Activated naive CD8-positive, alpha-beta T cell treated with anti-CD3 and anti-CD28 coated beads for 36 hours (primary cell): Measurements from ENCODE around the gene ADAMTS13. TPM values are rescaled to one million over a fixed set of nuclear protein-coding genes. Genes with fewer than 3 reads are reported as not detected.

ENCODE experiments used
- DNase-seq: peaks from one replicate; pipeline ENCODE4 v3.0.0; 2021
- H3K27ac Mint-ChIP-seq: one replicate; pipeline ENCODE4 v1.8.0; 2022; ENCODE audit warnings: mild to moderate bottlenecking, moderate library complexity, mixed read lengths
- H3K27me3 Mint-ChIP-seq: one replicate; pipeline ENCODE4 v1.8.0; 2022; ENCODE audit warnings: mild to moderate bottlenecking, mixed read lengths
- H3K36me3 Mint-ChIP-seq: one replicate; pipeline ENCODE4 v1.8.0; 2021; ENCODE audit warnings: mild to moderate bottlenecking, mixed read lengths
- H3K4me1 Mint-ChIP-seq: one replicate; pipeline ENCODE4 v1.8.0; 2021; ENCODE audit warnings: mixed read lengths
- H3K4me3 Mint-ChIP-seq: one replicate; pipeline ENCODE4 v1.8.0; 2022; ENCODE audit warnings: mild to moderate bottlenecking, moderate library complexity, mixed read lengths
- H3K9me3 Mint-ChIP-seq: one replicate; pipeline ENCODE4 v1.8.0; 2022; ENCODE audit warnings: mixed read lengths
- total RNA-seq, 2 experiments: library from RNA; stranded (reverse); gene quantifications; one replicate each; pipeline ENCODE4 v1.2.3, GENCODE V29; 2021

The ADAMTS13 gene
- total RNA-seq, 2 experiments from 2014 or later, result 1.0 to 1.5 TPM

DNA sequence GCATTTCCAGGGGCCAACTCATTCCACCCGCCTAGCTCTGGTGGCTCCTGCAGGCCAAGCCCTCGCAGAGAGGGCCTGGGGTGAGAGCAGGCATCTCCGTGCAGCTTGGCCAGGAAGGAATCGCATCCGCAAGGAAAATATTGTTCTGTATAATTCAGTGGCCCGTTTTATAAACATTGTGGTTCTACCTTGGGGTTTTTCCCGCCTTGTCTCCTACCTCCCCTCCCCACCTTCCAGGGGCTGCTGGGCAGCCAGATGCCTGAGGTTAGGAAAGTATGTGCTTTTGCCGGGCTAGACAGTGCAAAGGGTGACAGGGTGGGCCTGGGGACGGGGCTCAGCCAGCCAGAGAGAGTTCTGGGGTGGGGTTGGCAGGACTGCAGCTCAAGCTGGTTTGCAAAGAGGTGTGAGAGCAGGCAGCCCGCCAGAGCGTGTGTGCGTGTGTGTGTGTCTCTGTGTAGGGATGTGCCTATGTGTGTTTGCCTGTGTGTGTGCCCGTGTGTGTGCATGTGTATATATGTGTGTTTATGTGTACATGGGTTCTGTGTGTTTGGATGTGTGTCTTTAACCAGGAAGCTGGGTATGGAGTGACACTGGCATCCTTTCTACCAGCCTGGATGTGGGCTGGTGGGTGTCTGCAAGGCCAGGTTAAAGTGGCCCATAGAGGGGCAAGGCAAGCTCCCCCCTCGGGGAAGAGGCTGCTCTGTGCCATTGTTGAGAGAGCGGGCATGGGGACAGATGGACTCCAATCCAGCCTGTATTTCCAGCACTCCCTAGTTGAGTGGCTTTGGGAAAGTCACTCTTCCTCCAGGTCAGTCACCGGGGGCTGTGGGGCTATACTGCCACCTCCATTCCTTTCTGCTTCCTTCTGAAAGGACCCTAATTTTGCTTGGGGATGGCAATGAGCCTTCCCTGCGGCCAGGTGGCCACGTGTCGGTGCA, 67.4 kb downstream of the ADAMTS13 start:
- Mint-ChIP-seq H3K27ac (no peak overlapping the region), H3K9me3 (no peaks in the 10 kb centered on the region), H3K36me3 (no peaks in the 10 kb centered on the region), H3K4me1 (peaks cover 6% of the 10 kb centered on the region), H3K27me3 (no peaks in the 10 kb centered on the region), H3K4me3 (no peak overlapping the region)
- DNase-seq, result no peak

- no peak overlapping the region for H3K4me3 Mint-ChIP-seq
- H3K9me3 Mint-ChIP-seq, result no peaks in the 10 kb centered on the region
- no peaks in the 10 kb centered on the region for H3K27me3 Mint-ChIP-seq
- no peak for DNase-seq
- H3K27ac Mint-ChIP-seq, result no peak overlapping the region
- peaks cover 6% of the 10 kb centered on the region for H3K4me1 Mint-ChIP-seq
- H3K36me3 Mint-ChIP-seq, result no peaks in the 10 kb centered on the region
Measured at GRCh38 chr9:133490201-133490681, 68.1 kb downstream of the ADAMTS13 start.

GRCh38 chr9:133490865-133491655, 68.9 kb downstream of the ADAMTS13 start:
- H3K27ac Mint-ChIP-seq, result no peak overlapping the region
- H3K36me3 Mint-ChIP-seq, result no peaks in the 10 kb centered on the region
- no peaks in the 10 kb centered on the region for H3K9me3 Mint-ChIP-seq
- H3K27me3 Mint-ChIP-seq, result no peaks in the 10 kb centered on the region
- H3K4me3 Mint-ChIP-seq, result no peak overlapping the region
- DNase-seq, result no peak
- H3K4me1 Mint-ChIP-seq, result peaks cover 5% of the 10 kb centered on the region

GRCh38 chr9:133491656-133491925, 69.4 kb downstream of the ADAMTS13 start:
- no peak overlapping the region for H3K27ac Mint-ChIP-seq
- no peaks in the 10 kb centered on the region for H3K9me3 Mint-ChIP-seq
- no peak for DNase-seq
- no peak overlapping the region for H3K4me3 Mint-ChIP-seq
- H3K36me3 Mint-ChIP-seq, result no peaks in the 10 kb centered on the region
- peaks cover under 1% of the 10 kb centered on the region for H3K4me1 Mint-ChIP-seq
- H3K27me3 Mint-ChIP-seq, result no peaks in the 10 kb centered on the region

DNA sequence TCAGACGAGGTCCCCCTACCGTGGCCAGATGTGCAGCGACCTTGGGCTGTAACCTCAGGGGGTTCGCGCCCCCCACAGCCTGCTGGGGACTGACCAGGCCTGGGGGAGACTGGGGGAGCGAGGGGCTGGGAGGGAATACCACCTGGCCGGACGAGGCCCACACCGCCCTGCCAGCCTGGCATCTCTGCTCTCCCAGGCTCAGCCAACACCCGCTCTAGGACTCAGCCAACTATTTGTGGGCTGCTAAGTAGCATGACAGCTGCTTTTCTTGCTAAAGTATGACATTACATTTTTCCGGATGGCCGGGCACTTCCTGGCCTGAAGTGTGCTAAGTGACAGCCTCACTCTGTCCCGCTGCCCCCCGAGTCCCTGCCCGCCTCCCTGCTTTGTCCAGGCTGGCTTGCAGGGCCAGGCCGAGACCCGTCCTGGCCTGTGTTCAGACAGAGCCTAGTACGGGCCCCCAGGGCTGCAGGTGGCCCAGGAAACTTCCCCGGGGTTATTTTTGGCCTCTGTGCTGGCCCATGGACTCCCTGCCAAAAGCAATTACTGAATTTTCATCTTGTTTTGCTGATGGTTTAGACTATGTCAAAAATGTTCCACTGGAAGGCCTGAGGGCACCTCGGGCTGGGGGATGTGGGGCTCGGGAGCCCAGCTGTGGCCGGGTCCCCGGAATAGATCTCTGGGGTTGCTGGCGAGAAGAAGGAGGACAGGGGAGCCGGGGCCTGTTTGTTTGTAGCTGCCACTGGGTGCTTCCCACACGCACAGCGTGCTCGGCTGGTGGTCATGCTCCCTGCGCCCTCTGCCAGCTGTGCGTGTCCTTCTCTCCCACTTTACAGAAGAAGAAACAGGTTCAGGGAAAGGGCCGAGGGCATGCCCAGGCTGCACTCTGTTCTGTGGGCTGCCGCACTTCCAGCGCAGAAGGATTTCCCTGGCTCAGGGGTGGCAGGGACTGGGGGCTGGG, 70.2 kb downstream of the ADAMTS13 start:
- Mint-ChIP-seq H3K4me1 (no peaks in the 10 kb centered on the region), H3K27me3 (no peaks in the 10 kb centered on the region), H3K9me3 (no peaks in the 10 kb centered on the region), H3K4me3 (no peak overlapping the region), H3K27ac (no peak overlapping the region), H3K36me3 (no peaks in the 10 kb centered on the region)
- DNase-seq, result no peak

DNA sequence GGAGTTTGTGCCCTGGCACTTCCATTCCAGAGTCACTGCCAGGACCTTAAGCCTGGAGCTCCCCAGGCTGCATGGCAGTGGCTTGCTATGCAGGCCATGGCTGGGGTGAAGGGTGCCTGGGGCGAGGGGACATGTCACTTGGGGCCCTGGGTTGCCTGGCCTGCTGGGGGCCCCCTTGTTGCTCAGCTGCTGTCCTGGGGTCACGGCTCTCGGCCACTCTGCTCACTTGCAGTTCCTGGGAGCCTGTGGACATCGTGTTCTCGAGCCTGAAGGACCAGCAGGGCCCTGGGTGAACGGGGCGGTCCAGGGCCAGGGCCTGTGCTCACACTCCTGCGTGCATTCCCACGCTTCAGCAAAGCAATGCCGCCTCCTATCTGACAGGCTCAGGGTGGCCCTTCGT, 71.3 kb downstream of the ADAMTS13 start:
- DNase-seq, result no peak
- Mint-ChIP-seq H3K27me3 (no peaks in the 10 kb centered on the region), H3K27ac (no peak overlapping the region), H3K4me3 (no peak overlapping the region), H3K9me3 (no peaks in the 10 kb centered on the region), H3K36me3 (no peaks in the 10 kb centered on the region), H3K4me1 (no peaks in the 10 kb centered on the region)

GRCh38 chr9:133493845-133494540, 71.8 kb downstream of the ADAMTS13 start:
- no peaks in the 10 kb centered on the region for H3K36me3 Mint-ChIP-seq
- H3K9me3 Mint-ChIP-seq, result no peaks in the 10 kb centered on the region
- H3K4me3 Mint-ChIP-seq, result no peak overlapping the region
- no peak overlapping the region for H3K27ac Mint-ChIP-seq
- H3K4me1 Mint-ChIP-seq, result no peaks in the 10 kb centered on the region
- no peak for DNase-seq
- H3K27me3 Mint-ChIP-seq, result no peaks in the 10 kb centered on the region

DNA sequence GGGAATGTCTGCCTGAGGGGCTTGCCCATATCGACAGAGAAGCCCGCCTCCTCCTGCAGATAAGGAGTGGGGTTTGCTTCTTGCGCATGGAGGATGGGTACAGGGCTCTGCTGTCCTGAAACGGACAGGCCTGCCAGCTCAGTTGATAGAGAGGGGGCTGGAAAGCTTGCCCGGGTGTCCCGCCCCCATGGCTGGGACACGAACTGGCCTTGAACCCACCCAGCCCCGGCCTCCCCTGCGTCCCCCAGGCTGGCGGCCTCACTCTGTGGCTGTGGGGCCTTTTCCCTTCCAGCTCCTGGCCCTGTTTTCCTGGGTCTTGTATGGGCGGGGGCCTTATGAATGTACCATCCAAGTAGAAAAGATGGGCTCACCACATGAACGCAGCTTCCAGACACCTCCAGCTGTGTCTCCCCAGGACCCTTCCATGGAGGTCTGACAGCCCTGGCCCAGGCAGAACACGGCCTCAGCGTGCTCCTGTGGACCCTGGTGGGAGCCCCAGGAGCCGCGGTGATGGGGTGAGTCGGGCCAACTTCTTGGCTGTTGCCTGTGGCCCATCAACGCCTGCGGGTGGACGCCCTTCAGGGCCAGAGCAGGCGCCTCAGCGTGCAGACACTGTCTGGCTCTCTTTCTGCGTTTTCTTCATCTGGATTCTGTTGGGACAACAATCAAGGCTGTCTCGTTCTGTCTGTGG, 72.6 kb downstream of the ADAMTS13 start:
- Mint-ChIP-seq H3K36me3 (no peaks in the 10 kb centered on the region), H3K4me3 (no peak overlapping the region), H3K27me3 (no peaks in the 10 kb centered on the region), H3K9me3 (no peaks in the 10 kb centered on the region), H3K4me1 (no peaks in the 10 kb centered on the region), H3K27ac (no peak overlapping the region)
- DNase-seq, result no peak

DNA sequence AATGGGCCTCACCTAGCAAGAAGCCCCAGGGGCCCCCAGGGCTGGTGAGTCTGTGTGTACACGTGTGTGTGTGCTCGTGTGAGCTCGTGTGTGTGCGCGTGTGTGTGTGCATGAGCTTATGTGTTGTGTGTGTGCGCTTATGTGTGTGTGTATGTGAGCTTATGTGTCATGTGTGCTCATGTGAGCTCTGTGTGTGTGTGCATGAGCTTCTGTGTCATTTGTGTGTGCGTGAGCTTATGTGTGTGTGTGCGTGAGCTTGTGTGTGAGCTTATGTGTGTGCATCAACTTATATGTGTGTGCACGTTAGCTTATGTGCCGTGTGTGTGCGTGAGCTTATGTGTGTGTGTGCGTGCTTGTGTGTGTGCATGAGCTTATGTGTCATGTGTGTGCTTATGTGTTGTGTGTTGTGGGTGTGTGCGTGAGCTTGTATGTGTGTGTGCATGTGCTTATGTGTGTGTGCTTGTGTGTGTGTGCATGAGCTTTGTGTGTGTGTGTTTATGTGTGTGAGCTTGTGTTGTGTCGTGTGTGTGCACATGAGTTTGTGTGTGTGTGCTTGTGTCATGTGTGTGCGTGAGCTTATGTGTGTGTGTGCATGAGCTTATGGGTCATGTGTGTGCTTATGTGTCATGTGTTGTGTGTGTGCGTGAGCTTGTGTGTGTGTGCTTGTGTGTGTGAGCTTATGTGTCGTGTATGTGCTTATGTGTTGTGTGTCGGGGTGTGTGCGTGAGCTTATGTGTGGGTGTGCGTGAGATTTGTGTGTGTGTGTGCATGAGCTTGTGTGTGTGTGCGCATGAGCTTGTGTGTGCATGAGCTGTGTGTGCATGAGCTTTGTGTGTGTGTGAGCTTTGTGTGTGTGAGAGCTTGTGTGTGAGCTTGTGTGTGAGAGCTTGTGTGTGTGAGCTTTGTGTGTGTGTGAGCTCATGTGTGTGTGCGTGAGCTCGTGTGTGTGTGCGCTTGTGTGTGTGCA, 73.4 kb downstream of the ADAMTS13 start:
- Mint-ChIP-seq H3K9me3 (no peaks in the 10 kb centered on the region), H3K4me1 (no peaks in the 10 kb centered on the region), H3K27ac (no peak overlapping the region), H3K27me3 (no peaks in the 10 kb centered on the region), H3K36me3 (no peaks in the 10 kb centered on the region), H3K4me3 (no peak overlapping the region)
- no peak for DNase-seq

DNA sequence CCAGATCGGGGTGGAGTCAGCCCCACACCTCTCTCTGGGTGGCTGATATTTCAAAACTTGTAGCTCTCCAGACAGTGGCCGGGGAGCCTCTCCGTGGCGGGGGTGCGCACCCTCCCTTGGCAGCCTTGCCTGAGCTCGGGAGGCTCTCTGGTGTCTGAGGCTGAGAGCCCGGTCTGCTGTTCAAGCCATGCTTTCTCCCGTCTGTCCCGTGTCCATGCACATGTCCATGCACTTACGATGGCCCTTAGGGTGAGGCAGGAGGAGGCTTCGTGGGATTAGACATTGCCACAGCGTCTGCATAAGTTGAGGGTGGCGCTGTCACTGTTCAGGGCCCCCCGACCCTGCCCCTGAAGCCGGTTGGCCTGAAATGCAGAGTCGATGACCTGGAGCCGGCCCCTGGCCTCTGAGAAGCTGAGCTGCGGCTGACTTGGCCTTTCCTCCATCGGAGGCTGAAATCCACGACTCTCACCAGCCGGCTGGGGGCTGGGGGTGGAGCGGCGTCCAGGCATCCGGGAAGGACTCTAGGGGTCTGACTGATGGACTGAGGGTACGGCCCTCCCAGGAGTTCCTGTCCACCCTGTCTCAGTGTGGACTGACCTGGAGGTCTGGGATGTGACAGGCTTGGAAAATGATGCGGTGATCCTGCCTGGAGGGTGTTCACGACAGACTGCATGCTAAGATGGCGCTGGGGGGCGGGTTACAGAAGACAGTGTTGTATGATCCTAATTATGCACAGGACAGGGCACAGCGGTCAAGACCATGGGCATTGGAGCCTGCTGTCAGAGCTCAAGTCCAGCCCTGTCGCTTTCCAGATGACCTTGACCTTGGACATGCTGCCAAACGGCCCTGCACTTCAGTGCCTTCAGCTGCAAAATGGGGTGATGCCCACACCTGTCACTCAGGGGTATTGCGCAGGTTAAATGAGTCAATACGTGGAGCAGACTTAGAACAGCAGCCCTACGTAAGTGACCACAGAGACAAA, 75.0 kb downstream of the ADAMTS13 start:
- Mint-ChIP-seq H3K27me3 (no peaks in the 10 kb centered on the region), H3K27ac (no peak overlapping the region), H3K36me3 (no peaks in the 10 kb centered on the region), H3K9me3 (peaks cover 12% of the 10 kb centered on the region), H3K4me1 (no peaks in the 10 kb centered on the region), H3K4me3 (no peak overlapping the region)
- DNase-seq, result no peak

- Mint-ChIP-seq H3K9me3 (peaks cover 18% of the 10 kb centered on the region), H3K27me3 (no peaks in the 10 kb centered on the region), H3K27ac (no peak overlapping the region), H3K4me3 (no peak overlapping the region), H3K4me1 (no peaks in the 10 kb centered on the region), H3K36me3 (peaks cover 3% of the 10 kb centered on the region)
- no peak for DNase-seq
Measured at GRCh38 chr9:133499132-133499891, 77.1 kb downstream of the ADAMTS13 start.
